ENCODE measurements around the gene STARD3NL.
A peak's percentile ranks its signal among the peaks of the same experiment; 100 is the strongest.
"Not testable (repeated sequence)": the region's sequence is repeated elsewhere in the genome, so short reads cannot be mapped to it uniquely, and the experiment has no call there.

STARD3NL gene

GRCh38 chr7:38223306-38223705 lies 45.3 kb downstream of the STARD3NL start:
- no peak for DNase-seq (ENCODE audit: low read depth)

GRCh38 chr7:38224392-38224791 lies 46.3 kb downstream of the STARD3NL start:
- no peak for DNase-seq (ENCODE audit: low read depth)

GRCh38 chr7:38229386-38229785 lies 51.3 kb downstream of the STARD3NL start:
- peak; percentile 48 for DNase-seq (ENCODE audit: low read depth)

GRCh38 chr7:38229884-38230642 lies 52.0 kb downstream of the STARD3NL start:
- no peak for DNase-seq (ENCODE audit: low read depth)

- no peak for DNase-seq (ENCODE audit: low read depth)
These were observed 54.7 kb downstream of the STARD3NL start for GRCh38 chr7:38232502-38233366.

GRCh38 chr7:38234759-38235158 lies 56.7 kb downstream of the STARD3NL start:
- not testable (repeated sequence) for DNase-seq (ENCODE audit: low read depth)

GRCh38 chr7:38235606-38236005 lies 57.6 kb downstream of the STARD3NL start:
- no peak for DNase-seq (ENCODE audit: low read depth)

- not testable (repeated sequence) for DNase-seq (ENCODE audit: low read depth)
These were observed 61.1 kb downstream of the STARD3NL start for GRCh38 chr7:38239129-38239528.

- no peak for DNase-seq (ENCODE audit: low read depth)
These were observed 63.0 kb downstream of the STARD3NL start for GRCh38 chr7:38241071-38241470.

- DNase-seq (ENCODE audit: low read depth) = no peak
These were observed 64.8 kb downstream of the STARD3NL start for GRCh38 chr7:38242814-38243213.

- not testable (repeated sequence) for DNase-seq (ENCODE audit: low read depth)
These were observed 65.3 kb downstream of the STARD3NL start for GRCh38 chr7:38243345-38243744.

- no peak for DNase-seq (ENCODE audit: low read depth)
These were observed 66.5 kb downstream of the STARD3NL start for GRCh38 chr7:38244516-38244915.

- DNase-seq (ENCODE audit: low read depth) = no peak
These were observed 67.4 kb downstream of the STARD3NL start for GRCh38 chr7:38245409-38245977.

GRCh38 chr7:38248069-38248567 lies 70.1 kb downstream of the STARD3NL start:
- no peak for DNase-seq (ENCODE audit: low read depth)

- not testable (repeated sequence) for DNase-seq (ENCODE audit: low read depth)
These were observed 71.8 kb downstream of the STARD3NL start for GRCh38 chr7:38249849-38250248.

- DNase-seq (ENCODE audit: low read depth) = no peak
These were observed 79.3 kb downstream of the STARD3NL start for GRCh38 chr7:38257350-38257677.

- not testable (repeated sequence) for DNase-seq (ENCODE audit: low read depth)
These were observed 81.1 kb downstream of the STARD3NL start for GRCh38 chr7:38259157-38259556.

GRCh38 chr7:38261601-38262000 lies 83.6 kb downstream of the STARD3NL start:
- not testable (repeated sequence) for DNase-seq (ENCODE audit: low read depth)

GRCh38 chr7:38262026-38262425 lies 84.0 kb downstream of the STARD3NL start:
- DNase-seq (ENCODE audit: low read depth) = not testable (repeated sequence)

GRCh38 chr7:38262545-38262944 lies 84.5 kb downstream of the STARD3NL start:
- no peak for DNase-seq (ENCODE audit: low read depth)

- not testable (repeated sequence) for DNase-seq (ENCODE audit: low read depth)
These were observed 85.2 kb downstream of the STARD3NL start for GRCh38 chr7:38263274-38263673.

GRCh38 chr7:38264602-38265001 lies 86.6 kb downstream of the STARD3NL start:
- not testable (repeated sequence) for DNase-seq (ENCODE audit: low read depth)

- DNase-seq (ENCODE audit: low read depth) = not testable (repeated sequence)
These were observed 87.9 kb downstream of the STARD3NL start for GRCh38 chr7:38265958-38266357.
